K562 (cell line): ENCODE data around the gene CRYBA4. TPM values are rescaled to one million over a fixed set of nuclear protein-coding genes. Genes with fewer than 3 reads are reported as not detected.

ENCODE experiments used
- ARNT ChIP-seq, 2 experiments: fragments of 450-650 bp; IDR thresholded peaks; 2 replicates each; pipeline ENCODE4 v1.6.1; 2016; ENCODE audit warnings: mild to moderate bottlenecking in 1 of 2
- CBFA2T2 ChIP-seq: fragments of 450-650 bp; conservative IDR thresholded peaks from 2 replicates; pipeline ENCODE4 v1.6.1; 2017; ENCODE audit warnings: mild to moderate bottlenecking
- FOSL1 ChIP-seq: fragments of 200-800 bp; sonication (Bioruptor generic); conservative IDR thresholded peaks from 2 replicates; pipeline ENCODE4 v1.6.1; 2016; ENCODE audit warnings: missing genetic modification characterization, missing compliant biosample characterization
- GMEB1 ChIP-seq: fragments of 250-450 bp; sonication (Bioruptor Pico); IDR thresholded peaks from 2 replicates; pipeline ENCODE4 v1.4.0; 2020; ENCODE audit warnings: mild to moderate bottlenecking
- HDAC1 ChIP-seq, 2 experiments: fragments of 450-650 bp; IDR thresholded peaks; 2 replicates each; pipeline ENCODE4 v1.6.1; 2016 to 2017; ENCODE audit warnings: inconsistent platforms in 1 of 2, mild to moderate bottlenecking in 1 of 2, moderate library complexity in 1 of 2
- NR0B1 ChIP-seq: fragments of 450-650 bp; IDR thresholded peaks from one replicate; pipeline ENCODE4 v1.6.1; 2018; ENCODE audit warnings: mild to moderate bottlenecking, moderate library complexity; ENCODE audit not compliant: partially characterized antibody
- NR4A1 ChIP-seq, 2 experiments: fragments of 250-450 bp in 1 of 2; fragments of 450-650 bp in 1 of 2; sonication (Bioruptor Pico) in 1 of 2; IDR thresholded peaks; 2 replicates each; pipeline versions ENCODE4 v1.4.0 to v1.6.1; 2016 to 2020; ENCODE audit warnings: mild to moderate bottlenecking in 2 of 2, missing compliant biosample characterization in 1 of 2, missing genetic modification characterization in 1 of 2, moderate library complexity in 1 of 2
- POLR2B ChIP-seq: fragments of 450-650 bp; IDR thresholded peaks from 2 replicates; pipeline ENCODE4 v1.6.1; 2018; ENCODE audit warnings: low read depth; ENCODE audit not compliant: partially characterized antibody
- PRMT5 ChIP-seq: sonication (generic); formaldehyde crosslinking; IDR thresholded peaks from 2 replicates; pipeline ENCODE4 v1.5.0; 2020; ENCODE audit warnings: missing genetic modification reagents
- RBM17 ChIP-seq: fragments of 200-400 bp; formaldehyde crosslinking; IDR thresholded peaks from 2 replicates; pipeline ENCODE4 v1.6.1; 2017; ENCODE audit warnings: low read depth, mild to moderate bottlenecking, low read length, borderline replicate concordance
- TRIM25 ChIP-seq: fragments of 450-650 bp; IDR thresholded peaks from 2 replicates; pipeline ENCODE4 v1.7.0; 2016; ENCODE audit warnings: borderline replicate concordance
- ZKSCAN1 ChIP-seq: fragments of 150-350 bp; IDR thresholded peaks from 2 replicates; pipeline ENCODE4 v1.6.1; 2016; ENCODE audit warnings: low read depth, low read length
- ZNF639 ChIP-seq, 2 experiments: fragments of 200-800 bp in 1 of 2; sonication (Bioruptor generic) in 1 of 2; sonication (generic) in 1 of 2; formaldehyde crosslinking in 1 of 2; IDR thresholded peaks in 1 of 2; conservative IDR thresholded peaks in 1 of 2; 2 replicates each; pipeline versions ENCODE4 v1.5.0 to v1.6.1; 2016 to 2020; ENCODE audit warnings: missing compliant biosample characterization in 1 of 2, missing genetic modification characterization in 1 of 2, missing genetic modification reagents in 1 of 2
- polyA plus RNA-seq, 8 experiments: library from polyadenylated mRNA; depleted of rRNA in 4 of 8; stranded (reverse) in 5 of 8; unstranded in 3 of 8; fragments of >200 nt; fragmentation: Nextera tagmentation in 2 of 8; fragmentation: Illumina TruSeq in 1 of 8; extraction: Ambion mirVana in 2 of 8; extraction: Trizol in 1 of 8; gene quantifications; 2 replicates each; pipeline versions ENCODE4 v1.2.1 to v1.2.3, GENCODE V29; 2011 to 2014; ENCODE audit warnings: inconsistent platforms in 1 of 8, missing spikeins in 1 of 8
- total RNA-seq, 7 experiments: library from RNA; depleted of rRNA in 6 of 7; stranded (reverse); fragments of >200 nt in 6 of 7; fragmentation: Illumina TruSeq in 2 of 7; extraction: Trizol in 2 of 7; gene quantifications; 2 replicates each; pipeline versions ENCODE4 v1.2.1 to v1.2.3, GENCODE V29; 2011 to 2021; ENCODE audit warnings: low replicate concordance in 1 of 7

Gene CRYBA4
- total and polyA plus RNA-seq, 9 of the 15 experiments (the other 6 are each of a cell fraction or from before 2014, with no cell fraction given), result 0.59 to 3.3 (median 1.6) TPM

- no peak for TF ChIP-seq GMEB1 (CRISPR knock-in tag)
- TF ChIP-seq POLR2B, result peak; percentile 50
- peak in 1 of 2 experiments; percentile 75; a peak in 1 of 4 replicates for TF ChIP-seq HDAC1 (IDR thresholded peaks at IDR 0.05)
- no peak for TF ChIP-seq PRMT5 (CRISPR knock-in tag)
- TF ChIP-seq ARNT (IDR thresholded peaks at IDR 0.05), result no peak; a peak in 1 of 4 replicates
- TF ChIP-seq ZNF639 (CRISPR knock-in tag; conservative IDR thresholded peaks at IDR 0.05 in 1 of 2, IDR thresholded peaks at IDR 0.05 in 1 of 2), result no peak; a peak in 1 of 4 replicates
- TF ChIP-seq CBFA2T2, result no peak
- no peak for TF ChIP-seq NR0B1
- TF ChIP-seq NR4A1 (CRISPR knock-in tag; IDR thresholded peaks at IDR 0.05), result no peak
- no peak for TF ChIP-seq NR4A1 (tag; IDR thresholded peaks at IDR 0.05)
- no peak for TF ChIP-seq RBM17
- TF ChIP-seq TRIM25, result no peak
- no peak for TF ChIP-seq FOSL1 (tag)
- TF ChIP-seq ZKSCAN1, result no peak
Measured at GRCh38 chr22:26642465-26643417, 21.0 kb downstream of the CRYBA4 start (continued).
